GM19438 (cell line): ENCODE measurements around the gene PGGHG.
"Not testable (repeated sequence)": the region's sequence is repeated elsewhere in the genome, so short reads cannot be mapped to it uniquely, and the experiment has no call there.

Experiments
- ATAC-seq: cut with Tn5 transposase; IDR thresholded peaks from one replicate; pipeline ENCODE4 v1.9.1; 2021; ENCODE audit warnings: low read depth; ENCODE audit not compliant: unreplicated experiment

The PGGHG gene

DNA sequence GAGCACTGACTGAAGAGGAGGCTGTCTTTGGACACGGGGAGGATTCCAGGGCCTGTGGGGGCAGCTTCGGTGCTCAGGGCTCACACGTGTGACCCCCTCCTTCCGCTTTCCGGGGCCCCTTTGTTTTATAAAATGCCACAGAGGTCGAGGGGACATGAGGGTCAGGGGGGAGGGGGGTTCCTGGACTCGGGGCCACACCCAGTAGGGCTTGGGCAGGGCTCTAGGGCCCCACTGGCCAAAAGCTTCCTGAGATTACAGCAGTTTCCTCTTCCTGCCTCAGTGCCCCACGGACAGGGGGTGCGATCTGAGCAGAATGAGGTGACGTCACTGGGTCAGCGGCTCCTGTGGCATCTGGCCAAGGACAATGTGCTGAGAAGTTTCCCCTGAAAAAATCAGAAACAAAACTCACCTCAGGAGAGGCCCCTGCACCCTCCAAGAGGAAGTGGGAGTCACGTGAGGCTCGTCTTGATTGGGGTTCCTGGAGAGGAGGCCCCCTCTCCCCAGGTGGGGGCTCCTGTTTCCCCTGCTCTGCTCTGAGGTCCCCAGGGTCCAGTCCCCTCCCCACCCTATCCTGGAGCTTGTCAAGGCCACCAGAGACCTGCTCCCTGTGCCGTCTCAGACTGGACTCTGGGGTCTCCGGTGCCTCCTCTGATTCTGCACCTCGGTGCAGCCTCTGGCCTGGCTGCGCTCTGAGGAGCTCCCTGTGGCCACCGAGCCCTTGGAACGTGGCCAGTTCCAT is 38.1 kb downstream of the PGGHG start:
- ATAC-seq = peak; percentile 62

DNA sequence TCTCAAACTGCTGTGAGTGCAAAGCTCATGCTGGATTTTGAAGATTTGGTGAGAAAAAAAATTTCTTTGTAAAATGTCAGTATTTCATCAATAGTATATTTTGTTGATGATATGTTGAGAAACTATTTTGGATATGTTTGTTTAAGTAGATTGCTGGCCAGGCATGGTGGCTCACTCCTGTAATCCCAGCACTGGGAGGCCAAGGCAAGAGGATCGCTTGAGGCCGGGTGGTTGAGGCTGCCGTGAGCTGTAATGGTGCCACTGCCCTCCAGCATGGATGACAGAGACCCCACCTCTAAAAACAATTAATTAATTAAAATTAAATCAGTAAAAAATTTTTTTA is 38.6 kb downstream of the PGGHG start:
- no peak for ATAC-seq

DNA sequence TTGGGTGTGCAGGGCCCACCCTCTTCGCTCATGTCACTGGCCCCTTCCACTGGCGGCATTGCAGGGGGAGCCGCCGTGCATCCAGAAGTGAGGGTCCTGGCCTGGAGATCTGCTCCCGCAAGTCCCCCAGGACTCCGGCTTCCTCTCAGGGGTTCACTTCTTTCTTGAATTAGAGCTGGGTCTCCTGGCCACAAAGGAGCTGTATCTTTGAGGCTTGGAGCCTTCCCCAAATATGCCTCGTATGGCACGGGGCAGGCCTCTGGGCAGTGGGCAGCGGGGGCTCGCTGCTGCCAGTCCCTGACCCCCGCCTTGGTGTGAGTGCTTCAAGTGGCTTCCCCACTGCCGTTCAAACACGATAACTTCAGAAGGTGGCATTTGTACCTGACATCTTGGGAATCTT is 39.1 kb downstream of the PGGHG start:
- ATAC-seq = no peak

DNA sequence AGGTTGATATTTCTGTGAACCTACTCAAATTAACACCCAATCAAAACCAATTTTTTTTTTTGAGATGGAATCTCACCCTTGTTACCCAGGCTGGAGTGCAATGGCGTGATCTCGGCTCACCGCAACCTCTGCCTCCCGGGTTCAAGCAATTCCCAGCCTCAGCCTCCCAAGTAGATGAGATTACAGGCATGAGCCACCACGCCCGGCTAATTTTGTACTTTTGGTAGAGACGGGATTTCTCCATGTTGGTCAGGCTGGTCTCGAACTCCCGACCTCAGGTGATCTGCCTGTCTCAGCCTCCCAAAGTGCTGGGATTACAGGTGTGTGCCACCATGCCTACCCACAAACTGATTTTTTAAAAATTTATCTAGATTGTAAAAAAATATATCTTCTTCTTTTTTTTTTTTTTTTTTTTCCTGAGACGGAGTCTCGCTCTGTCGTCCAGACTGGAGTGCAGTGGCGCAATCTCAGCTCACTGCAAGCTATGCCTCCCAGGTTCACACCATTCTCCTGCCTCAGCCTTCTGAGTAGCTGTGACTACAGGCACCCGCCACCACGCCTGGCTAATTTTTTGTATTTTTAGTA is 39.7 kb downstream of the PGGHG start:
- ATAC-seq = not testable (repeated sequence)

DNA sequence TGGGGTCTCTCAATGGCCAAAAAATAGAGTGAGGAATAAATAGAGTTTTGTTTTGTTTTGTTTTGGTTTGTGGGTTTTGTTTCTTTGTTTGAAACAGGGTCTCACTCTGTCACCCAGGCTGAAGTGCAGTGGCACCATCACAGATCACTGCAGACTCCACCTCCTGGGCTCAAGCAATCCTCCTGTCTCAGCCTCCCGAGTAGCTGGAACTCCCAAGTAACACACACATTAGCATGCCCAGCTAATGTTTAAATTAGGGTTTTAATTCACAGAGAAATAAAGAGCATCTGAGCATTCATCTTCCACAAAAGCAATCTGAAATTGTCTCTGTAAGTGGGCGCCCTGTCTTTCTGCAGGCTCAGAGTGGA is 40.9 kb downstream of the PGGHG start:
- ATAC-seq = no peak

DNA sequence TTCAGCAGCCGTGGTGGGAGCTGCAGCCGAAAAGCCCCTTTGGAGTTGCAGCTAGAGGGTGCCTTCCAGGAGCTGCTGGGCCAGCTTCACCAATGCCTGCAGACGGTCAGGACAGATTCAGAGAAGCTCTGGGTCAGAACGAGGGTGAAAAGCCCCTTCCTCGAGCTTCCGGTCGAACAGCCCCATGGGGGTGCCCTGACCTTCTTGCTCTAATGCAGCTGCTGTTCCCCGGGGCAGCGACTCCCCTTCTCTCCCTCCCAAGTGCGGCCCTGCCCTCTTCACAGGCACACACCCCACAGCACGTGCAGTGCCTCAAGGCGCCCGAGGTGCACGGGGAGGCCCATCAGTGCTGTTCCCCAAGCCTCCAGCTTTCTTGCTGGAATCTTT is 41.4 kb downstream of the PGGHG start:
- ATAC-seq = no peak

DNA sequence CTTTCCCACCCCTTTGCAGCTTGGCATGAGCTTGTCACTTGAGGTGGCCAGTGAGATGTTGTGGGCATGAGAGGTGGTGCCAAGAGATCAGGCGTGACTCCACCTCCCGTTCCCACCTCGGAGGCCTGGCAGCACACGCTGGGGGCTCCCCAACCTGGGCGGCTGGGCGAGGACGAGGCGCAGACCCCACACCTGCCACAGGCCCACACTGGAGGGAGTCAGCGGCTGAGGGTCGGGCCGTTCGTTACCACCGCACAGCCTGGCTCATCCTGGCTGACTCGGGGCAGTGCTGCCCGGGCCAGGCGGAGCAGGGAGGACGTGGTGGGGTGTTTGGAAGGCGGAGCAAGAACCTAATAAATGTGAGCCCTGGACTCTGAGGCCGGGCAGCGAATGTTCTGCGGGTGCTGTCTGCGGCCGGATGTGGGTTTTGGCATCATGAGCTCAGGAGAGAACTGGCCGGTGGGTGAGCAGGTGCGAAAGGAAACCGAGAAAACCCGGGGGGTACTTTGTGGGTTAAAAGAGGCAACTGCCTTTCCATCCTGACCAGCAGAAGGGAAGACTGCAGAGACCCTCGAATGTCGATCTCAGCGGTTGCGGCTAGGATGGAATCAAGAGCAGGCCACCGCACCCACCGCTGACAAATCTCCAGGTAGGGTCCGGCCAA is 41.9 kb downstream of the PGGHG start:
- no peak for ATAC-seq

DNA sequence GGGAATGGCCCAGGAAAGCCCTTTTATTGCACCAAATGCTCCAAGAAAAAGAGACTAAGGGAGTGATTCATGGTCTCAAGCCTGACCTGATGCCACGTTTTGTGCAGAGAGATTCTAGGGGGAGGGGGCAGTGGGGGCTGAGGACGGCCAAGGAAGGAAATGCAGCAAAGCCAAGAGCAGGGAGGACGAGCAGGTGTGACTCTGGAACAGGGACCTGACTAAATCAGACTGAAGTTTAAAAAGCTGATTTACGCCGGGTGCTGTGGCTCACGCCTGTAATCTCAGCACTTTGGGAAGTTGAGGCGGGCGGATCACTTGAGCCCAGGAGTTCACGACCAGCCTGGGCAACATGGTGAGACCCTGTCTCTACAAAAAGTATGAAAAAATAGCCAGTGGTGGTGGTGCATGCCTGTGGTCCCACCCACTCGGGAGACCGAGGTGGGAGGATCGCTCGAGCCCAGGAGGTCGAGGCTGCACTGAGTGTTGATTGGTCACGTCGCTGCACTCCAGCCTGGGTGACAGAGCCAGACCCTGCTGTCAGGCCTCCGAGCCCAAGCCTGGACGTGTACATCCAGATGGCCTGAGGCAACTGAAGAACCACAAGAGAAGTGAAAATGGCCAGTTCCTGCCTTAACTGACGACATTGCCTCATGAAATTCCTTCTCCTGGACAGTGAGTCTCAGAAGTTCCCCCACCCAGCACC is 42.6 kb downstream of the PGGHG start:
- no peak for ATAC-seq

DNA sequence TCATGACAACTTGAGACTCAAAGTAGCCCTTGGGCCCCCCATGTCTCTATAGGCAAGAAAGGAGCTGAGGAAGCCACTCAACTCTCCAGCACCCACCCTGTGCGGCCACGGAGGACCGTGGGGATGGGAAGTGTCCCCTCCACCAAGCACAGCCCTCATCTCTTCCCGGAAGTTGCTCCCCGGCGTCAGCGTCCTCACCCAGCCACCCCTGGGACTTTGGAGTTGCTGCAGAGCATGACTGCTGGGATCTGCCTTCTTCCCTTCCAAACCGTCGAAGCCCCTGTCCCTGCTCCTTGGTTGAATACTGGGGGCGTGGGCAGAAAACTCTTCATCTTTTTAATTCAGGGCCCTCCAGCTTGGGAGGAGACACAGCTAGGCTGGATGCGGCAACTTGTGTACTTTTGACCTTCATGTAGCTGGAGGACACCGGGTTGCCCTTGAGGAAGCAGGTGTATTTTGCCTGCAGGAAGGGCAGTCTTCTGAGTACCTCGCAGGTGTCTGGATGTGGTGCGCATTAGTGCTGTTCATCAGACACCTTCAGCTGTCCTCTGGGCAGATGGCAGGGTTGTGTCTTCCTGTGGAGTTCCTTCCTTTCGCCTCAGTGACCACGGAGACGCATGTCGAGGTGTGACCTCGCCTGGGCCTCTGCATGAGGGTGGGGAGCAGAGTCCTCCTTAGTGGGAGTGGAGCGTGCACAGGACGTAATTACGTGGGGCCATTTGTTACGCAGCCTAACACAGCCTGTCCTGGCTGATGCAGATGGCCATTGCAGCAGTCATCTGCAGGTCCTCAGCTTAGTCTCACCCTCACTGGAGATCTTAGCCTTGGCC is 43.9 kb downstream of the PGGHG start:
- ATAC-seq = no peak

DNA sequence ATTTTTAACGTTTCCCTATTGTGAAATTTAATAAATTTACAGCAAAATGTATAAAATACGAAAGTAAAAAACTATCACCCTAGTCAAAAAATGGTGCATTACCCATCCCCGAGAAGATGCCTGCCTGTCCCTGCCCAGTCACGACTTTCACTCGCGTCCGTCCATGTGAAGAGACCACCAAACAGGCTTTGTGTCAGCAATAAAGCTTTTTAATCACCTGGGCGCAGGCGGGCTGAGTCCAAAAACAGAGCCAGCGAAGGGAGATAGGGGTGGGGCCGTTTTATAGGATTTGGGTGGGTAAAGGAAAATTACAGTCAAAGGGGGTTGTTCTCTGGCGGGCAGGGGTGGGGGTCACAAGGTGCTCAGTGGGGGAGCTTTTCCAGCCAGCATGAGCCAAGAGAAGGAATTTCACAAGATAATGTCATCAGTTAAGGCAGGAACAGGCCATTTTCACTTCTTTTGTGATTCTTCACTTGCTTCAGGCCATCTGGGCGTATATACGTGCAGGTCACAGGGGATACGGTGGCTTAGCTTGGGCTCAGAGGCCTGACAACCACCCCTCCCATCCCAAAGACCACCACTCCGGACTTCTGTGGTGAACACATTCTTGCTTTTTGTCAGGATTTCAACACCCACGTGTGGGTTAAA is 44.8 kb downstream of the PGGHG start:
- ATAC-seq = not testable (repeated sequence)

DNA sequence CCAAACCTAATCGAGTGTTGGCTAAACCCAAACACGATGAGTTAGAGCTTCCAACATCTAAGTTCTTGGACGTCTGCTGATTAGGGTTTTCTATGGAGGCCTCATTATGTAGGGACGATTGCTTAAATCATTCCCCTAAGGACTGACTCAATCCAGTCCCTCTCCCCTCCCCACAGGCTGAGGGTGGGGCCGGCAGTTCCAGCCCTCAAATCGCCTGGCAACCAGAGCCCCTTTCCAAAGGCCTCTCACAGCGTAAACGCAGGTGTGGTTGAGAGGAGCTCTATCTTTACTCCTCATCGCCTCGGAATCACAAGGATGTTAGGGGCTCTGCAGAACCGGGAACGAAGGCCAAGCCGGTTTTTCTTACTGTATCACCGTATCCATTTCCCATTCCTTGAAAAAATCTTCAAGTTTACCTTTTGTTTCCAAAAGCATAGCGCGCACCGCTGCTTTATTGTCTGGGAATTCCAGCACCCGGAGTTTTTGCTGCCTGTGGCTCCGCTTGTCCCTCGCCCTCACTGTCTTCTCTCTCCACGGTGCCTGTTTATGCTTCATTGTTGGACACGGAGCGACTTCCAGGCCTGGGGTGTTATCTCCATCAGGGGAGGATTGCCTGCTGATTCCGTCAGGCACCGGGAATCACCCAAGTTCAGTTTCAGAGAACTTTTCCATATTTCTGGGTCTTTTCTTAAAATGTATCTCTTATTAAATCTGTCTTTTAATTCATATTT is 45.5 kb downstream of the PGGHG start:
- no peak for ATAC-seq

DNA sequence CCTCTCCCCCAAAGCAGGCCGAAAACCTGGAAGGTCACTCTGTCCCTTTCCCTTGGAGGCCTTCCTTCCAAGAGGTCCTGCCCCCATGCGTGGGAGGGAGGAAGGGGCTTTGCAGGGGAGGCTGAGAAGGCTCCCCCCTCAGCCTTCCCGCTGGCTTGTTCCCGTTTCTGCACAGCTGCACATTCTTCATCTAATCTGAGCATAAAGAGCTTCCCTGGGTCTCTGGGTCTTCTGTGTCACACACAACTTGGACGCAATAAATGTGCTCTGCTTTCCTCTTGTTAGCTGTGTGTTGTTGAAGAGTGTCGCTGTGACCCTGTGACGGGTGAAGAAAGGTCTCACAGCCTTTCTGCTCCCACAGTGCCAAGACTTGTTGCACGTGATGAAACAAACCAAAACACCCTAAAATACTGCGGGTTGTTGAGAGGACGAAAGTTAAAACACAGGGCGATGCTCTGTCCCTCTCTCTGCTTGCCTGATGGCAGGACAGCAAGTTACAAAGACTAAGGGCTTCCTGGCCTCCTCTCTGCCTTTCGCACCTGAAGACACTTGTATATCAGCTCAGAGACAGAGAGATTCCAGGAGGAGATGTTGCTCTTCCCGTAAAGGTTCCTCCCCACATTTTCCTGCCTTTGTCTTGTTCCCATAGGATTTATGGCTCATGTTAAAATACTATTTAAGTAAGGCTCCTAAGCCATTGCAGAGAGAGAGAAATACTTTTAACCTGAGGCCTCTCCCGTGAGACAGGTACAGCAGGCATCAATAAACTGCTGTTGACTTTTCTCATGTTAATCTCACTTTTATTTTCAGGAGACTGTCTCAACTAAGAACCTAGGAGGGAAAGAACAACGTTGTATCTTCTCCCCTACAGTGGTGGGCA is 47.1 kb downstream of the PGGHG start:
- ATAC-seq = no peak

DNA sequence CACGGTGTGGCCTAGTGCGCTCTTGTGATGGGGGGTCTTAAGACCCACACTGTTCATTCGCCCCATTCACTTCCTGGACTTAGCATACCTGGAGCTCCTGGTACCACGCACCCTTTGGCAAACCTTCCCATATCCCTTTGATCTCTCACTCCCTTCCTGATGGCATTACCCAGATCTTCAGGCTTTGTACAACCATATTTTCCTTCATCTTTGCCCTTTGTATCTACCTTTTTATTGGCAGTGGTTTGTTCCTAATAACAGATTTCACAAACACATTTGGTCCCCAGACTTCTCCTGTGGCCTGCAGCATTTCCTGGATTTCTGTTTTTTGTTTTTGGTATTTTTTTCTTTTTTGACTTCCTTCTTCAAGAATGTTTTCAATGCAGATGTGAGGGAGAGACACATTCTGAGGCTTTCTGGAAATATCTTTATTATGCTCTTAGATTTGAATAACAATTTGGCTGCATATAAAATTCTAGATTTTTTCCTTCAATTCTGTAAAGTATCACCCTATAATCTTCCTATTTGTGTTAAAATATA is 47.8 kb downstream of the PGGHG start:
- no peak for ATAC-seq

DNA sequence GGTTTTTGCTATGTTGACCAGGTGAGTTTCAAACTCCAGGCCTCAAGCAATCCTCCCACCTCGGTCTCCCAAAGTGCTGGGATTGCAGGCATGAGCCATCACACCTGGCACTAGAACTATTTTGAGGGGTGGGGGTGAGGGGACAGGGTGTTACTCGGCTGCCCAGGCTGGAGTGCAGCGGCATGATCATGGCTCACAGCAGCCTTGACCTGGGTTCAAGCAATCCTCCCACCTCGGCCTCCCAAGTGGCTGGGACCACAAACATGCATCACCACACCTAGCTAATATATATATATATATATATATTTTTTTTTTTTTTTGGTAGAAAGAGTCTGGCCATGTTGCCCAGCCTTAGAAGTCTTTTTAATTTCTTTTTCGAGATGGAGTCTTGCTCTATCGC is 48.8 kb downstream of the PGGHG start:
- no peak for ATAC-seq

DNA sequence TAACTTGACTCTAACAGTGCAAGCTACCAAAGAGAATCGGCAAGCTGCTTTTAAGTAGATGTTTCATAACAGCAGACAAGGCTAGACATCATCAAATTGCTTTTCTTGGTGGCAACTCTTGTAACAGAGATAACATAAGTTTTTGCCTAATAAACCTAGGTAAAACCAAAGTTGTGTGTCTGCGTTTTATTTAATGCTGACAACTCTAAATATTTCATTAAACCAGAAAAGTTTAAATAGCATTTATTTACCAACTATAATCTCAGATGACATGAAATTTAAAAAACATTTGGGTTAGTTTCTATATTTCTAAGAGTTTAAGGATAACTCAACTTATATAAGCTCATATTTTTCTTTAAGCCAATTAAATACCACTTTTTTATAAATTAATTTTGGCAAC is 51.0 kb downstream of the PGGHG start:
- ATAC-seq = no peak

DNA sequence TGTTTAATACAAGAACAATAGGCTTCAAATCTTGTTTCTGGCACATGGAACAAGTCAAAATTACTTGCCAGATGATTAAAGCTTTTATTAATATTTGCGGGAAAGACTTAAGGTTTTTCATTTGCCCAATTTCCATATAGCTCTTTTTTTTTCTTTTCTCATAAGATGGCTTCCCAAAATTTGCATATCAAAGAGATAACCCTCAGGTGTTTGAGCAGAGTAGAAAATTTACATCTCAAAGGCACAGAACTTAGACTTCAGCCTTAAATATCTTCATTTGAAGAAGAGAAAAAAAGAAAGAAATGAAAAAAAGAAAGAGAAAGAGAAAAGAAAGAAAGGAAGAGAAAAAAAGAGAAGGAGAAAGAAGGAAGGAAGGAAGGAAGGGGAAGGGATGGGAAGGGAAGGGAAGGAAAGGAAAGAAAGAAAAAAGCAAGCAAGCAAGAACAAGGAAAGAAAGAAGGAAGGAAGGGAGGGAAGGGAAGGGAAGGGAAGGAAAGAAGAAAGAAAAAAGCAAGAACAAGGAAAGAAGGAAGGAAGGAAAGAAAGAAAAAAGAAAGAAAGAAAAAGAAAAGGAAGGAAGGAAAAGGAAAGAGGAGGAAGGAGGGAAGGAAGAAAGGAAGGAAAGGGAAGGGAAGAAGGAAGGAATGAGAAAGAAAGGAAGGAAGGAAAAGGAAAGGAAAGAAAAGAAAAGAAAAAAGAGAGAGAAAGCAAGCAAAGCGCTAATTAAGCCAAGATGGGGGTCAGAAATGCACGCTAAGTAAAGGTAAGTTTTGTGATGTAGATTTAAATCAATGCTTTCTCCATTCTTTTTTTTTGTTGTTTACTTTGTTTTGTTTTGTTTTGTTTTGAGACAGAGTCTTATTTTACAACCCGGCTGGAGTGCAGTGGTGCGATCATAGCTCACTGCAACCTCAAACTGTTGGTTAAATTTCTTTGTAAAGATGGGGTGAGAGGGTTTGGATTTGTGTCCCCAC is 51.9 kb downstream of the PGGHG start:
- no peak for ATAC-seq

DNA sequence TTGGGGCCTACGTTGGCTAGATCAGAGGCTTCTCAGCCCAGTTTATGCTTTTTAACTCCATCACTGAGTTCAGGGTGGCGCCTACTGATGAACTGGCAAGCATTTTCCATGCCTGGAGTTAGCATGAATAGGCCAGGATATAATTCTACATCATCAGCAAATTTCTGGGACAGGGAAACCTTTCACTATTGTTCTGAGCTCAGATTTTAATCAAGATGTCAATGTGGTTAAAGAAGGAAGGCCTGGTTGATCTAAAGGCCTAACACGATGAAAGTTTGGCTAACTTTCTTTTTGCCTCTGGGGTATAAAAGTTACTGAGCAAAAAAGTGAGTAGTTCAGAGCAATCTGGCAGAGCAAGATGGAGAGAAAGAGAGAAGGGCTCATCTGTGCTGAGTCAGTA is 53.4 kb downstream of the PGGHG start:
- ATAC-seq = no peak
